Stimulated activated naive CD4-positive, alpha-beta T cell treated with Interleukin-2 at 50 U/mL for 16 hours (primary cell): ENCODE measurements around the gene HOXA9.

Experiments
- DNase-seq: peaks from one replicate; lab custom pipeline; 2025; lab: John Stamatoyannopoulos, UW

Gene HOXA9

GRCh38 chr7:27176962-27177794, 11.8 kb upstream of the HOXA9 start:
- DNase-seq, result no peak

GRCh38 chr7:27176524-27176845, 11.1 kb upstream of the HOXA9 start:
- no peak for DNase-seq

- DNase-seq, result no peak
Observed at GRCh38 chr7:27175626-27176523, 10.5 kb upstream of the HOXA9 start.

GRCh38 chr7:27174874-27175625, 9.7 kb upstream of the HOXA9 start:
- DNase-seq, result no peak

GRCh38 chr7:27173956-27174873, 8.9 kb upstream of the HOXA9 start, which contains the start of gene HOXA10:
HOXA10 (minus strand) TSS chr7:27174320; CDS start chr7:27174306, 14 bp downstream.
- DNase-seq, result no peak

GRCh38 chr7:27173511-27173955, 8.2 kb upstream of the HOXA9 start:
- DNase-seq, result no peak

- DNase-seq, result no peak
Observed at GRCh38 chr7:27172823-27173510, 7.6 kb upstream of the HOXA9 start.

- no peak for DNase-seq
Observed at GRCh38 chr7:27172315-27172774, 7.0 kb upstream of the HOXA9 start.

GRCh38 chr7:27171637-27172314, 6.4 kb upstream of the HOXA9 start:
- no peak for DNase-seq

GRCh38 chr7:27171325-27171636, 5.9 kb upstream of the HOXA9 start:
- no peak for DNase-seq

GRCh38 chr7:27170426-27171324, 5.3 kb upstream of the HOXA9 start:
- DNase-seq, result no peak

- DNase-seq, result no peak
Observed at GRCh38 chr7:27169658-27170425, 4.5 kb upstream of the HOXA9 start.

- DNase-seq, result no peak
Observed at GRCh38 chr7:27168265-27168947, 3.1 kb upstream of the HOXA9 start.

- no peak for DNase-seq
Observed at GRCh38 chr7:27167916-27168264, 2.6 kb upstream of the HOXA9 start.

GRCh38 chr7:27166531-27167505, 1.5 kb upstream of the HOXA9 start:
- no peak for DNase-seq

- DNase-seq, result no peak
Observed at GRCh38 chr7:27165996-27166530, 726 bp upstream of the HOXA9 start.
